Renal cortex interstitium (tissue), 11 donors: ENCODE data around the gene CRYBA4. TPM values are rescaled to one million over a fixed set of nuclear protein-coding genes. Genes with fewer than 3 reads are reported as not detected.
"Not testable (repeated sequence)": the region's sequence is repeated elsewhere in the genome, so short reads cannot be mapped to it uniquely, and the experiment has no call there.

Experiments used
- DNase-seq, 11 donors: peaks; one replicate each; pipeline ENCODE4 v3.0.0-alpha.2; 2013; ENCODE audit warnings: low read depth in 9 of 11, low spot score in 4 of 11; ENCODE audit errors: extremely low read depth in 1 of 11
- polyA plus RNA-seq, 3 donors: library from polyadenylated mRNA; unstranded; fragments of 120-200 nt; gene quantifications; one replicate each; pipeline ENCODE4 v1.2.1, GENCODE V29; 2013; ENCODE audit not compliant: insufficient read length in 3 of 3

Gene CRYBA4
- polyA plus RNA-seq, 3 donors, result 0.18 TPM; not detected in 2

DNA sequence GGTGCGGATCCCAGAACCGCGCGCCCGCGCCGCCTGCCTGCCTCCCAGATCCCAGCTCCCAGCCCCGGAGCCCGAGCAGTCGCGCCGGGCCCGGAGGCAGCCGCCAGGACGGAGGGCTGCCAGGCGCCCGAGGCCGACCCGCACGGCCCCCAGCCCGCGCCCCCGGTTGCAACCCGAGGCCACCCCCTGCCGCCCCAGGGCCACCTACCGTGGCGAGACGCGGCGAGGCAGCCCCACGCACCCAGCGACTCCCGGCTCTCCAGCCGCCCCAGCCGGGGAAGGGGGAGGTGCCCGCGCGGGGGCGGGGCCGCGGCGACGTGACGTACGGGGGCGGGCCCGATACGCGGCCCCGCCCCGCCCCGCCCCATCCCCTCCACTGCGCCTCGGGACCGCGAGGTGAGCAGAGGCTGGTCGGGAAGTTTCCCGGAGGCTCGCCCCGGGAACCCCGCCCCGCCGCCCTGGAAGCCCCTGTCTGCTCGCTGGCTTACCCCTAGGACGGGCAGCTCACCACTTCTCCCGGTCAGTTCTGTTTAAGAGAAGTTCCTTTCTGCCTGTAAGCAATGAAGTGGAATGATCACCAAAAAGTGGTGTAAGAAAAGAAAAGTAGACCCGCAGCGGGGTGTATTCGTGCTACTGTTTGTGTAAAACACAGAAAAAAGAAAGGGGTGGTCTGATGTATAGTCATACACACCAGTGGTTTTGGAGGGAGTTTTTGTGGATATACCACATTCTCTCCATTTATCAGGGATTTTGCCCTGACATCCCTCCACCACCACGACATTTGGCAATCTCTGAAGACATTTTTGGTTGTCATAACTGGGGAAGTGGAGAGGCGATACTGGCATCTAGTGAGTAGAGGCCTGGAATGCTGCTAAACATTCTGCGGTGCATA is 31.7 kb upstream of the CRYBA4 start, which contains the start of gene TPST2:
TPST2 (minus strand) TSS at position 288 of the 892 bp plus-strand sequence. CDS start 48,502 bp downstream, outside the sequence.
- DNase-seq, result peak in 8 of 11 donors; percentile 48 to 80 (median 67)

DNA sequence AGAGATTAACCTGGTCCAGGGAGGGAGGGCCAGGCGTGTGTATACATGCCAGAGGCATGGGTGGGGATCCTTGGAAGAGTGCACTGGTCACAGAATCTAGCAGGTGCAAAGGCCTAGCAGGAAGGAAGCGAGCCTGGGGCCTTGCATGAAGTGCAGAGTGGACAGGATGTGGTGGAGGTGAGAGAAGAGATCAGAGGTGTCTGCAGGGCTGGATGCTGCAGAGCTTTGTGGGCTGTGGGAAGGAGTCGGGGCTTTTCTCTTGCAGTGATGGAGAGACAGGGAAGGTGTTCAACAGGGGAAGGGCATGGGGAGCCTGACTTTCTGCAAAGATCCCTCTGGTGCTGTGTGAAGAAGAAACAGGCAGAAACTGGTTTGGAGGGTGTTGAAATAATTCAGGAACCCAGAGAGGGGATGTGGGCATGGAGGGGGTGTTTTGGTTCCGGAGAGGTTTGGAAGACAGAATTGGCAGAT is 29.3 kb upstream of the CRYBA4 start:
- no peak for DNase-seq

DNA sequence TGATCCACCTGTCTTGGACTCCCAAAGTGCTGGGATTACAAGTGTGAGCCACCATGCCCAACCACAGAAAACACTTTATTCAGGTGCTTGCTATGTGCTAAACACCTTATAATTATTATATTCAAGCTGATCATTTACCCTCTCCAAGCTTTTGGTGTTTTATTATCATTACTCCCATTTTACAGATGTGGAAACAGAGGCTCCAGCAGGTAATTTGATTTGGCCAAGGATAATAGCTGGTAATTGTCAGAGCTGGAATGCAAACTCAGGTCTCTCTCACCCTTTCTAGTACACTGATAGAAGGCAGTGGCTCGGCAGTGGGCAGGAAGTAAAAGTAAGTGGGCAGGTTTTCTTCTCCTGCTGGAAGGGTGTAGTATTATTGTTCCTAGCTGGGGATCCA is 28.0 kb upstream of the CRYBA4 start:
- no peak for DNase-seq

DNA sequence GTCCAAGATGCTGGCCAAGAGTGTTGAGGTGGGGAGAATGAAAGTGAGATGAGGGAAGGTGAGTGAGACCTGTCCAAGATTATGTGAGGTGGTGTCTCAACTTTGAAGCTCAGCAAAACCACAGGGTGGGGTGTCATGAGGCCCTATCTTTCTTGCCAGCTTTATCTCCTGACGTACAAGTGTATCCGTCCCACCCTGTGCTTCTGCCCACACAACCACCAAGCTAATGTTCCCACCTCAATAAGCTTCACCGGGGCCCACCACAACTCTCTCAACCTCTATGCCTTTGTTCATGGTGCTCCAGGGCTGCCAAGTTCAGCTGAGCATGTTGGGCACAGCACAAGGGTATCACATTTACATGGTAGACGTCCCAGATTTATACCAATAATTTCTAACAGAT is 24.7 kb upstream of the CRYBA4 start:
- DNase-seq, result no peak

DNA sequence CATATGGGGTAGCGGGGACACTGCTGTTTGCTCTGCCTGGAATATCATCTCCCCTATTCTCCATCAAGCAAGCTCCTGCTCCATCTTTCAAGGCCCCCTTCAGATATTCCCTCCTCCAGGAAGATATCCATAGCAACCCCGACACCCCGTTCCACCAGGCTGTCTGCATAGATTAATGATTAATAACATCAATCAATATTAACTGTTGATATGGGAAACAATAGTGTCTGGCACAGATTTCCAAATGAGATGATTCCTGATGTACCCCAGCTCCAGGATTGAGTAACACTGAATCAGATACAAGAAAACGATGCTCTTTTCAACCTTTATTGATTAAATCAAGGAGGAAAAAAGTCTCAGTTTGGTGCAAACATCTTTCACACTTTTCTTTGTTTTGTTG is 24.3 kb upstream of the CRYBA4 start:
- DNase-seq, result no peak

DNA sequence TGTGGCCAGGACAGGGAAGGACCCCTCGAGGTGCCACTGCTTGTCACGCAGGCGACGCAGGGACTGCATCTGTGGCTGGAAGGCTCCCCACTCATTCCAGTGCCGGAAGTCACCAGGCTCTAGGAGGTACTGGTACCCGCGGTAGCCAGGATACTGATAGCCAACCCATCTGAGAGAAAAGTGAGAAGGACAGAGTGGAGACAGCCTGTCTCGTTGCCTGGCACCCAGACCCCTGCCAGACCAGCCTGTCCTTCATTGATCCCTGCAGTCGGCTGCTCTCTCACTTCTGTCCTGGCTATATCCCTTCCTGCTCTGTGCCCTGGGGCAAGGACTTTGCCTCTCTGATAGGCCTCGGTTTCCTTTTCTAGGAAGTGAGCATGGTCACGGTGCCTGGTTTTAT is 22.3 kb upstream of the CRYBA4 start:
- no peak for DNase-seq

DNA sequence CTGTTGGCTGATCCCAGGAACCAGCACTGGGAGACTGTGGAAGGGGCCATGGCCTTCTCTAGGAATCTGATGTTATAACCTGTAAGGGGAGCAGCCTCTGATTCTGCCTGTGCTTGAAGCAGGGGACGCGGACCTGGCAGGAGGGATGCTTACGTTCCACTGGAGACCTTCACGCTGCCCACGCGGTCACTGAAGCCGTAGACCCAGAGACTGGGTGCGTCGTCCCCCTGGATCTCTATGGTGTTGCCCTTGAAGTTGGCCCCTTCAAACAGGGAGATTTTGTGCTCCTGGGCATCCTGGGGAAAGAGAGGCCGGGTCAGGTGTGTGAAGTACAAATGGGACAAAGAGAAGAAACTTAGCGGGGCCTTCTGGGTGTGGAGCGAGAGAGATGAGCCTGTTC is 20.0 kb upstream of the CRYBA4 start:
- DNase-seq, result no peak

DNA sequence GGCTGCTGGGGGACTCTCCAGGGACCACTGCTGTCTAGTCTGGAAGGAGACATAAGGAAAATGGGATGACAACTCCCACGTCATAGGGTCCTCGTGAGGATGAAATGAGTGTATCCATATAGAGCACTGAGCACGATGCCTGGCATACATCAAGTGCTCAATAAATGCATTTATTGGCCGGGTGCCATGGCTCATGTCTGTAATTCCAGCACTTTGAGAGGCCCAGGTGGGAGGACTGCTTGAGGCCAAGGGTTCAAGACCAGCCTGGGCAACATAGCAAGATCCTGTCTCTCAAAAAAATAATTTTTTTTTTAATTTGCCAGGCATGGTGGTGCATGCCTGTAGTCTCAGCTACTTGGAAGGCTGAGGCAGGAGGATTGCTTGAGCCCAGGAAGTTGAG is 19.6 kb upstream of the CRYBA4 start:
- DNase-seq, result no peak

DNA sequence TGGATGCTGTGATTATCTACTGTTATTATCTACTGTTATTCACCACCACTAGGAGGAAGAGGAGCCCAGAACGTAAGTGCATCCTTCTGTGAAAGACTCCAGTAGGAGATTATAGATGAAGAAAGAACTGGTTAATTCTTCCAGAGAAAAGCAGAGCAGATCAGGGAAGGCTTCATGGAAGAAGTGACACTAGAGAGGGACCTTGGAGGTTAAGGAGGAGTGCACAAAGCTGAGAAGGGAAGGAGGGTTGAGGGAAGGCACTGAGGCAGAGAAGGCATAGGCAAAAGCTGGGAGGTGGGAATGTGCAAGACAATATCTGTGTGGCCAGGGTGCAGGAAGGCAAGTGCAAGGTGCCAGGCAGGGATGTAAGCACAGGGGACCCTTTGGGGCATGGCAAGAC is 17.4 kb upstream of the CRYBA4 start:
- DNase-seq, result no peak

DNA sequence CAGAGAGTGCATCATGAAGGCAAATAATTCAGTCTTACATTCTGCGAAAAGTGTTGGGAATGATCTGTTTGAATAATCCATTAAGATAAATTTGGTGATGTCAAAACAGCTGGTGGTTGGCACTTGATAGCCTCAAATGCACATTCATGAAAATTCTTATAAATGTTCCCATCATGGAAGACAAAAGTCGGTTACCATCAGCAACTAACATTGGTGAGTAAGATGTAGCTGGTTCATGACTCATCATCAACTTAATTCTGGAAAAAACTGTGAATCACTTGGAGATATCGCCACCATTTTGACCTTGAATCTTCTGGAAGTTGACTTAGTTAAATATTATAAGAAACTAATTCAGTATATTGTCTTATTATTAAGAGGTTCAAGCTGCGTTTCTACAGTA is 15.2 kb upstream of the CRYBA4 start:
- no peak for DNase-seq

DNA sequence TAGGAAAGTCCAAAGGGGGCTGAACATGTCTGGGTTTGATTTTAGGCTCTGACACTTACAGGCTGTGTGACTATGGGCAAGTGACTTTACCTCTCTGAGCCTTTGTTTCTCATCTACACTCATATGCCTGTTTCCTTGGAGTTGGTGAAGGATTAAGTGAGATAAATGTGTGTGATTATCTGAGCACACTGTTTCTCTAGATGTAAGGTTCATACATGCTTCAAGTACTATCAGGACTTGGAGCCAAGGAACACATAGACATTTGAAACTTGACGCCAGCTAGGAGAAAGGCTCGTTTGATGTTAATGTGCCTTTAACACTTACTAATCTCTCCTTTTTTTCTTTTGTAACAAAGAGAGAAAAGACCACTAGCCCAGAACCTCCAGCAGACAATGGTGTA is 13.6 kb upstream of the CRYBA4 start:
- DNase-seq, result no peak

DNA sequence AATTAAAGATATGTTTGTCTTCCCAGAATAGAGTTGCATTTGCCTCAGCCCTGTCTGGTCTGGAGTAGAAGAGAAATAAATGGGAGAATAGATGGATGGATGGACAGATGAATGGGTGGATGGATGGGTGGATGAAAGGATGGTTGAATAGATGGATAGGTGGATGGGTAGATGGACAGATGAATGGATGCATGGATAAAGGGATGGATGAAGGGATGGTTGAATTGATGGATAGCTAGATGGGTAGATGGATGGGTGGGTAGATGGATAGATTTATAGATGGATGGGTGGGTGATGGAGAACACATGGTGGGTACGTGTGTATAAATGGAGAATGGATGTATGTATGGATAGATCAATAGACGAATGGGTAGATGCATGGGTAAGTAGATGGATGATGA is 12.5 kb upstream of the CRYBA4 start:
- DNase-seq, result no peak

DNA sequence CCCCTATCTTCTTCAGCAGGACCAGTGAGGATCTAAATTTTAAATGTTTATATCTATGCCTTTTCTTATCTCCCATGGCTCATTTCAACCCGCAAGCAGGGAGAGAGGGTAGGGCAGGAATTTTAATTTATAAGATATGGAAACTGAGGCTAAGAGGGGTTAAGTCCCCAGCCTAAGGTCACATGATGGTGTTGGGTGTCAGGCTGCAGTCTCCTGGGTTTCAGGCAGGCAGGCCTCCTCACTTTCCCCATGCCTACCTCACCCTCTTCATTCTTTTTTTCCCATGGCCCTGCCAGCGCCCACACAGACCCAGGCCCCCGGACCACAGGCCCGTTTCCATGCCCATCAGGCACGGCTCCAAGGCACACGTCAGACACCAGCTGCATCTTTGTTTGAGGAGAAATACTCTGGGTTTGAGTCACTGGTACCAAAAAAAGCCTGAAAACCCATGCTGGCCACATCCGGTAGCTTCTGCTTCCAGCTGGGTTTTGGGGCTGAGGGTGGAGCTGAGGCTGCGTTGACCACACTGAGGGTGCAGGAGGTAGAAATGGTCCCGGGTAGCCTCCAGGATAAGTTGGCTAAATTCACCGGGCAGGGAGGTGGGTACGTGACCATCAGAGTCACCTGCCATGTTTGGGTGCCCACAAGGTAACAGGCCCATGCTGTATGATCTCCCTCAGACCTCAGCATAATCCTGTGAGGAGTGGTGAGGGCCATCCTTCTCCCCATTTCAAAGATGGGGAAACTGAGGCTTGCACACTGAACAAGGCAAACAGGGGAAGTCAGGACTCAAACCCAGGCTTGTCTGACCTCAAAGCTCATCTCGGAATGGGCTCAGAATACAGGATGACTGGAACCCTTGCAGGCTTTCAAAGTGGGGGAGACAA is 11.4 kb upstream of the CRYBA4 start:
- no peak for DNase-seq

DNA sequence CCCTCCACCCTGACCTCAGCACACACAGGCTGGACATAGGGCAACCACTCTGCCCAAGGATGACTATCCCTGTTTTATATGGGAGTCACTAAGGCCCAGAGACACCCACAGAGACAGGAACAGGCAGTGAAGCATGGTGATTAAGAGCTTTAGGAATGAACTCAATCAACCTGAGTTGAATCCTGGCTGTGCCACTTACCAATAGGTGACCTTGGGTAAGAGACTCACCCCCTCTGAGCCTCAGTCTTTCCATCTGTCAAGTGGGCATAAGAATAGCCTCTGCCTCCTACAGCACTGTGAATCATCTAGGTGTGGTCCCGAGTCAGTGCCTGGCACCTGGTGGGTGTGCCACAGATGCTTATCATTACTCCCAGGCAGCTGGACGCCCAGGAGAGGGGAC is 10.8 kb upstream of the CRYBA4 start:
- DNase-seq, result no peak

DNA sequence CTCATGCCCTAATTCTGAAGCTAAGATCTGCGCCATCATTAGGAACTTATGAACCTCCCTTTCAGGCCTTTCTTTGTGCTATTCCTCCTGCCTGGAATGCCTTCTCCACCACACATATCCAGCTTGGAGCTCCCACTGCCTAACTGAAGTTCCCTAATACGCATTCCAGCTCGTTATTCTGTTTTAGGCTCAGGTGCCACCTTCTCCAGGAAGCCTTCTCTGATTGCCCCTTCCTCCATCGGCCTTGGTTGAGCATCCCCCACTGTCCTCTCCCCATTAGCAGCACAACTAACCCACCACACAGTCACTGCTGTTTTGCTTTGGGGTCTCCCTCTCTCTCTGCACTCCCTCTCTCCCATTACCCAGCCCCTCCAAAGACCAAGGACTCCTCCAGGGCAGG is 9.1 kb upstream of the CRYBA4 start:
- no peak for DNase-seq

DNA sequence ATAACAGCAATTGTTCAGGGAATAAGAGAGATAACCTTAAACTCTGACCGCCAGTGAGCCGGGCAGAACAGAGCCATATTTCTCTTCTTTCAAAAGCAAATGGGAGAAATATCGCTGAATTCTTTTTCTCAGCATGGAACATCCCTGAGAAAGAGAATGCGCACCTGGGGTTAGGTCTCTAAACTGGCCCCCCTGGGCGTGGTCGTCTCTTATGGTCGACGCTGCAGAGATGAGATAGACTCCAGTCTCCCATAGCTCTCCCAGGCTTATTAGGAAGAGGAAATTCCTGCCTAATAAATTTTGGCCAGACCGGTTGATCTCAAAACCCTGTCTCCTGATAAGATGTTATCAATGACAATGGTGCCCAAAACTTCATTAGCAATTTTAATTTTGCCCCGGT is 8.0 kb upstream of the CRYBA4 start:
- DNase-seq, result not testable (repeated sequence)

DNA sequence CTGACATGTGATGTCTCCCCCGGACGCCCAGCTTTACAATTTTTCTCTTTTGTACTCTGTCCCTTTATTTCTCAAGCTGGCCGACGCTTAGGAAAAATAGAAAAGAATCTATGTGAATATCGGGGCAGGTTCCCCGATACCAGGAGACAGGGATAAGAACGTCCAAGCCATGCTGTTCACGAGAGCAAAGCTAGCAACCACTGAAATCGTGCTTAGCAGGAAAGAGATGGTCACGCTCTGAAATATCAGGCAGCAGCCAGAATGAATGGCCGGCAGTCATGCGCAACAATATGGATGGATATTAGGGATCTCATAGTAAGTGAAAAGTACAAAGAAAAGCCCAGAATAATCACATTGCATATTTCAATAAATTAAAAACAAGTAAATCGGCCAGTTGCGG is 7.4 kb upstream of the CRYBA4 start:
- no peak for DNase-seq

DNA sequence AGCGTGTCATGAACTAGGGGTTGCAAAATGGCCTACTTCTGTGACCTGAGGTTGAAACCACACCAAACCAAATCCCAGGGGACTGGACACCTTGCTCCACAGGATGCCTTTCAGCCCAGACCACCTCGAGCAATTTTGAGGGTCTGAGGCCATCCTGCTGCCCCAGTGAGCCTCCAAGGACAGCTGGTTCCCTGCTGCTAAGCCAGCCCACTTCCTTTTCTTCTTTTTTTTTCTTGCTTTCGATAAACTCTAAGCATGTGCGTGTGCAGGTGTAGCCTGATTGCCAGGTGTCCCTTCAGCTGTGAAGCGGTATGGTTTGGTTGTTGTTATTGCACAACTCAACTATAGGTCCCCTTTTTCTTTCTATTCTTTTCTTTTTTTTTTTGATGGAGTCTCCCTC is 6.6 kb upstream of the CRYBA4 start:
- DNase-seq, result no peak

DNA sequence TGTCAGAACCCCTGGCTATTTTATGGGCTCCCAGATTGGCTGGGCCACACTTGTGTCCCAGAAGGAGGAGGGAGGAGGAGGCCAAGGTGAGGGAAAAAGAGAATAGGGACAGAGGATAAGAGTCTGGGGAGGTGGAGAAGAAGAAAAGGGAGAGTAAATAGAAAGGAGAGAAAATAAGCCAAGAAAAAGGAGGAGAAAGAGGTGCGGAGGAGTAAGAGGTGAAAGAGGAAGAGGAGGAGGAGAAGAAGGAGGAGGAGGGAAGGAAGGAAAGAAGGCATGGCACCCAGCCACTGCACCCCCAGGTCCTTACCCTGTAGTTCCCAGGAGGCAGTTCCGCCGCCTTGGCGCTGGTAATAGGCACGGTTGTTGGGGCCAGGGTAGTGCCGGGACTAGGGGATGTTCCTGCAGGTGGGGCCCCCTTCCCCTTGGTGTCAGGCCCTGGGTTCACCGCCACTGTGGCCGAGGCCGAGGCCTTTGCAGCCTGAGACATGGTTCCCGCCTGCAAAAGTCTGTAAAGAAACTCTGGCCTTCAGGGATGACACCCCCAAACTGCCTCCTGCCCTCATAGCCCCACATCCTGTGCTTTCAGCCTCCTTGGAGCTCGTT is 5.8 kb upstream of the CRYBA4 start:
- no peak for DNase-seq

DNA sequence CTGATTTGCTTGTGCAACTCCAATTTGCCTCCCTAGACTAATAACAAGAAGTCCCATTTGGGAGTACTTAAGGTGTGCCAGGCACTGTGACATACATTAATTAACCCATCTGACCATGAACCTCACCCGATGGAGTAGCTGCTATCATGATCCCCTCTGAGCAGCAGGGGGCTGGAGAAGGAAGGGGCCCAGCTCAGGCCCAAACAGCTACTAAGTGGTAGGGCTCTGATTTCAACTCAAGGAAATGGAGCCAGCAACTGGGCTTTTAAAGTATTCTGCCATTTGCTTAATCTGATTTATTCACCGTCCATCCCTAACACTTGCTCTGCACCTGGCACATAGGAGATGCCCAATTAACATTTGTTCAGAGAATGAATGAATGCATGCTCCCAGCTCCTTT is 5.1 kb upstream of the CRYBA4 start:
- no peak for DNase-seq
